Panc1 (cell line): Measurements from ENCODE around the gene DYNLRB2. TPM values are rescaled to one million over a fixed set of nuclear protein-coding genes. Genes with fewer than 3 reads are reported as not detected.

Experiments
- ATAC-seq: fragments of 200-7000 bp; cut with Tn5 transposase; 2 replicates; pipeline ENCODE4 v1.9.1; 2020; ENCODE audit warnings: mild to moderate bottlenecking, moderate library complexity
- BruUV-seq: library from RNA; stranded (reverse); fragments of 400-500 nt; replicated peaks from 2 replicates; lab custom pipeline; 2021; lab: Mats Ljungman, UMichigan
- CTCF ChIA-PET: fragments of 300-600 bp; sonication (Branson Sonifier 250); formaldehyde crosslinking; loops from one replicate; lab custom pipeline; 2022; ENCODE audit warnings: antibody characterized with exemption; lab: Charles Lee
- POLR2A ChIA-PET: fragments of 300-600 bp; sonication (Branson Sonifier 250); formaldehyde crosslinking; loops from one replicate; lab custom pipeline; 2022; ENCODE audit warnings: antibody characterized with exemption; lab: Charles Lee
- DNase-seq: peaks from one replicate; pipeline ENCODE4 v3.0.0-alpha.2; 2010; ENCODE audit warnings: low read depth, low spot score
- H3K27ac ChIP-seq: 2 replicates; pipeline ENCODE4 v1.5.1; 2011; ENCODE audit warnings: mild to moderate bottlenecking, low read length, inconsistent platforms
- H3K27me3 ChIP-seq: fragments of 200-500 bp; sonication (Bioruptor generic); 2 replicates; pipeline ENCODE4 v1.6.0; 2014; ENCODE audit warnings: low read length, inconsistent platforms; ENCODE audit not compliant: control insufficient read depth, insufficient read depth
- H3K36me3 ChIP-seq: fragments of 200-500 bp; sonication (Bioruptor generic); 2 replicates; pipeline ENCODE4 v1.5.1; 2014; ENCODE audit warnings: inconsistent platforms, mild to moderate bottlenecking, low read length, moderate library complexity; ENCODE audit not compliant: control insufficient read depth, insufficient read depth
- H3K4me1 ChIP-seq: 2 replicates; pipeline ENCODE4 v1.5.1; 2011; ENCODE audit warnings: inconsistent platforms, mild to moderate bottlenecking, low read length, moderate library complexity; ENCODE audit not compliant: control insufficient read depth, insufficient read depth
- H3K4me3 ChIP-seq, 2 experiments: 2 replicates each; pipeline ENCODE4 v1.5.1; 2011 to 2012; ENCODE audit warnings: low read depth in 2 of 2, low read length in 2 of 2, mild to moderate bottlenecking in 2 of 2, inconsistent platforms in 1 of 2, moderate library complexity in 1 of 2
- H3K9me3 ChIP-seq: fragments of 200-500 bp; sonication (Bioruptor generic); 2 replicates; pipeline ENCODE4 v1.5.1; 2014; ENCODE audit warnings: low read depth, mild to moderate bottlenecking, inconsistent platforms, low read length, moderate library complexity; ENCODE audit not compliant: control insufficient read depth, insufficient read depth
- CTCF ChIP-seq: fragments of 450-650 bp; IDR thresholded peaks from 2 replicates; pipeline ENCODE4 v1.5.1; 2017; ENCODE audit warnings: mild to moderate bottlenecking
- POLR2AphosphoS5 ChIP-seq: IDR thresholded peaks from 2 replicates; pipeline ENCODE4 v1.6.1; 2012; ENCODE audit warnings: mild to moderate bottlenecking, low read depth, low read length, moderate library complexity
- SIN3A ChIP-seq: IDR thresholded peaks from 2 replicates; pipeline ENCODE4 v1.6.1; 2012; ENCODE audit warnings: low read depth, mild to moderate bottlenecking, low read length, moderate library complexity, borderline replicate concordance; ENCODE audit not compliant: insufficient read depth
- TCF7L2 ChIP-seq: IDR thresholded peaks from 2 replicates; pipeline ENCODE4 v1.6.1; 2011; ENCODE audit warnings: mild to moderate bottlenecking, low read depth, low read length, inconsistent platforms
- in situ Hi-C: cut with HindIII; loops from 2 replicates; pipeline ENCODE4 v1.10.0; 2016; ENCODE audit warnings: low sequenced_read_pairs, low pct_unique_long_range_greater_than_20kb
- intact Hi-C: fragments of 100-400 bp; cut with micrococcal nuclease; formaldehyde crosslinking; loops from one replicate; pipeline ENCODE4 v1.10.0; 2022; ENCODE audit not compliant: unreplicated experiment
- total RNA-seq: library from RNA; stranded (reverse); gene quantifications from one replicate; pipeline ENCODE4 v1.2.1, GENCODE V29; 2021; ENCODE audit not compliant: unreplicated experiment
- TF ChIP-seq, protein P1 (sequence below), 2 experiments: IDR thresholded peaks; 2 replicates each; pipeline ENCODE4 v1.6.1; 2011 to 2012; ENCODE audit warnings: low read depth in 2 of 2, control low read depth in 1 of 2, low read length in 1 of 2, mild to moderate bottlenecking in 1 of 2, moderate library complexity in 1 of 2; ENCODE audit not compliant: insufficient read depth in 1 of 2

Gene DYNLRB2
- total RNA-seq, 1 experiment from 2014 or later = not detected

GRCh38 chr16:80518436-80518835, 22.4 kb upstream of the DYNLRB2 start:
- Histone ChIP-seq H3K4me1 (no peaks in the 10 kb centered on the region), H3K27ac (no peak overlapping the region), H3K36me3 (no peaks in the 10 kb centered on the region), H3K9me3 (no peaks in the 10 kb centered on the region), H3K4me3 (no peak overlapping the region), H3K27me3 (no peaks in the 10 kb centered on the region)
- intact Hi-C loops = no loop called here
- DNase-seq (no peak), ATAC-seq (no peak)
- TF ChIP-seq SIN3A = no peak
- TF ChIP-seq TCF7L2 = no peak
- no peak for TF ChIP-seq CTCF
- TF ChIP-seq, protein P1, sequence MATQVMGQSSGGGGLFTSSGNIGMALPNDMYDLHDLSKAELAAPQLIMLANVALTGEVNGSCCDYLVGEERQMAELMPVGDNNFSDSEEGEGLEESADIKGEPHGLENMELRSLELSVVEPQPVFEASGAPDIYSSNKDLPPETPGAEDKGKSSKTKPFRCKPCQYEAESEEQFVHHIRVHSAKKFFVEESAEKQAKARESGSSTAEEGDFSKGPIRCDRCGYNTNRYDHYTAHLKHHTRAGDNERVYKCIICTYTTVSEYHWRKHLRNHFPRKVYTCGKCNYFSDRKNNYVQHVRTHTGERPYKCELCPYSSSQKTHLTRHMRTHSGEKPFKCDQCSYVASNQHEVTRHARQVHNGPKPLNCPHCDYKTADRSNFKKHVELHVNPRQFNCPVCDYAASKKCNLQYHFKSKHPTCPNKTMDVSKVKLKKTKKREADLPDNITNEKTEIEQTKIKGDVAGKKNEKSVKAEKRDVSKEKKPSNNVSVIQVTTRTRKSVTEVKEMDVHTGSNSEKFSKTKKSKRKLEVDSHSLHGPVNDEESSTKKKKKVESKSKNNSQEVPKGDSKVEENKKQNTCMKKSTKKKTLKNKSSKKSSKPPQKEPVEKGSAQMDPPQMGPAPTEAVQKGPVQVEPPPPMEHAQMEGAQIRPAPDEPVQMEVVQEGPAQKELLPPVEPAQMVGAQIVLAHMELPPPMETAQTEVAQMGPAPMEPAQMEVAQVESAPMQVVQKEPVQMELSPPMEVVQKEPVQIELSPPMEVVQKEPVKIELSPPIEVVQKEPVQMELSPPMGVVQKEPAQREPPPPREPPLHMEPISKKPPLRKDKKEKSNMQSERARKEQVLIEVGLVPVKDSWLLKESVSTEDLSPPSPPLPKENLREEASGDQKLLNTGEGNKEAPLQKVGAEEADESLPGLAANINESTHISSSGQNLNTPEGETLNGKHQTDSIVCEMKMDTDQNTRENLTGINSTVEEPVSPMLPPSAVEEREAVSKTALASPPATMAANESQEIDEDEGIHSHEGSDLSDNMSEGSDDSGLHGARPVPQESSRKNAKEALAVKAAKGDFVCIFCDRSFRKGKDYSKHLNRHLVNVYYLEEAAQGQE (IDR thresholded peaks at IDR 0.05; ENCODE audit: insufficient read depth in 1 of 2, low read depth in 2 of 2, low read length in 1 of 2) = no peak
- TF ChIP-seq POLR2AphosphoS5 = no peak
- CTCF ChIA-PET = no interaction called here
- POLR2A ChIA-PET = no interaction called here
- no TSS peak for BruUV-seq
- in situ Hi-C loops = no loop called here

GRCh38 chr16:80519189-80519588, 21.6 kb upstream of the DYNLRB2 start:
- ATAC-seq = no peak
- BruUV-seq = no TSS peak
- CTCF ChIA-PET = no interaction called here
- Histone ChIP-seq H3K27me3 (no peaks in the 10 kb centered on the region), H3K27ac (no peak overlapping the region), H3K36me3 (no peaks in the 10 kb centered on the region), H3K4me3 (no peak overlapping the region), H3K9me3 (no peaks in the 10 kb centered on the region), H3K4me1 (no peaks in the 10 kb centered on the region)
- POLR2A ChIA-PET = no interaction called here
- DNase-seq = no peak
- intact Hi-C loops (no loop called here), in situ Hi-C loops (no loop called here)
- TF ChIP-seq SIN3A (no peak), POLR2AphosphoS5 (no peak), TCF7L2 (no peak), CTCF (no peak)
- TF ChIP-seq, protein P1 (IDR thresholded peaks at IDR 0.05; ENCODE audit: insufficient read depth in 1 of 2, low read depth in 2 of 2, low read length in 1 of 2) = no peak
